NT2/D1 (cell line): ENCODE results near the gene LTB4R.

ENCODE experiments used
- YY1 ChIP-seq: IDR thresholded peaks from 2 replicates; pipeline ENCODE4 v1.6.1; 2011; ENCODE audit not compliant: insufficient read length, insufficient read depth
- ZNF274 ChIP-seq: IDR thresholded peaks from 2 replicates; pipeline ENCODE4 v1.6.1; 2011; ENCODE audit warnings: mild to moderate bottlenecking, low read depth, low read length

DNA sequence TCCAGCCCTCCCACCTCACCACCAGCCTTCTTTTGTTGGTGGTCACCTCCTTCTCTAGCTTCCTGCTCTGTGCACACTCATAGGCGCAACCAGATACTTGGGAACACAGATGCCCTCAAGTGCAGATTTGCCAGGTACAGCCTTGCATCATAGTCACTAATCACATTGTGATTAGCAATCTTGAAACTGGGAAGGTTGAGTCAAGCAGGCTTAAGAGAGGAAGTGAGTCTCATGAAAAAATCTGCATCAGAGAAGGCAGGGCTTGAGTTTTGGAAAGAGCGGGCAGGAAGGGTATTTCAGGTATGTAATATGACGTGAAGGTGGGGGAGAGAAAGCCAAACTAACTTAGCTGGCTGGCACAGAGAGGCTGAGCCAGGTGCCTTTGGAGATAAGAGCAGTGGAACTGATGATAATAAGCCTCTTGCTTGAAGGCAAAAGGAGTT, 37.2 kb upstream of the LTB4R start:
- TF ChIP-seq YY1 (no peak), ZNF274 (no peak)
